Measurements from ENCODE around the gene DAND5. TPM values are rescaled to one million over a fixed set of nuclear protein-coding genes. Genes with fewer than 3 reads are reported as not detected.

DAND5 gene
- total and polyA plus RNA-seq, 10 of the 15 experiments (the other 5 are each of a cell fraction or from before 2014, with no cell fraction given), result 0.06 to 0.15 (median 0.12) TPM; not detected in 5

DNA sequence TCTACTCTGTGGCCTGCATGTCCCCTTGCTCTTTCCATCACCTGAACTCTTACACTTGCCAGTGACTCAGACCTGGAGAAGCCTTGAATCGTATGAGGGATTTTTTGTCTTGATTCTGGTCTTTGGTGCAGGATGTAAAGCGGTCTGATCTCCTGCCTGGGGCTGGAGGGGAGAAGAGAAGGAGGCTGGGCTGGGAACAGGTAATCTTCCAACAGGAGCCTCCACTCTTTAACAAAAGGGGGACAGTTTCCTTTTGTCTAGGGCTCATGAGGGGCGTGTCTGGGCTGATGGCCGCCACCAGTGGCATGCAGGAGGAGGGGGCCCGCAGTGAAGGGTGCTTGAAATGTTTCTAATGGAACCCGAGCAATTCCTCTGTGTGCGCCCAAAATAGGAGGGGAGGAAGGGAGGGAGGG, 50.6 kb downstream of the DAND5 start:
- CTCF ChIA-PET, result no interaction called here
- no peak for FAIRE-seq

DNA sequence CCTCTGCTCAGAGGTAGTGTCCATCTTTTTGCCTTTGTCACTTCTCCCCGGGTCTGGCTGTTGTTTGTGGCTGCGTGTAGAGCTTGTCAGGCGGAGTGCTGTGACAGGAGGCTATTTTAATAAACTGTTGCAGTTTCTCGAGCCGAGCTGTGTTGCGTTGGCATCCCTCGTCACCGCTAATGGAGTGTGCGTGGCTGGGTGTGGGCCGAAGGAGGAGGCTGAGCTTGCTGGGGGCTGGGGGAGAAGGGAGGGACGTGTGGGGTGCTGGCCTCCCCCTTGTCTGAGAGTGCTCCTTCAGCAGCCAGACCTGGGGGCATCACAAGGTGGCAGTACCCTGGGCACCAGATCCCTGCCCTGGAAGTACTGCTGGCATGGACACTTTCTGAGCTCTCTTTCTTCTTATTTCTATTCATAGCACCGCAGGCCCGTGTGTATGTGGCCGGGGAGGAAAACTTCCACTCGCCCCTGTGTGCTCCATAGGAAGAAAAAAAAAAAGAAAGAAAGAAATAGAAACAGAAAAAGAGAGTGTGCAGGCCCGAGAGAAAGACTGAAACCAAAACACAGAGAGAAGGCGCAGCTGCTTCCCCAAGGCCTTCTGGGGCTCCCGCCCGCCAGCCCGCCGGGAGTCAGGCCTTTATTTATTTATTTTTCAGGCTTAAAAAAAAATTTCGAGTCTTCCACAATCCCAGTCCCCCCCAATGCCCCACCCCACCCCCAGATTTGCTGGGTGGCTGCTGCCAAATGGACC, 52.9 kb downstream of the DAND5 start:
- Histone ChIP-seq H3K4me2 (ENCODE audit: control insufficient read depth, insufficient read depth) (peak overlapping the region; percentile 44), H3K4me1 (ENCODE audit: control insufficient read depth, insufficient read depth, low read length) (peaks cover 16% of the 10 kb centered on the region), H3K36me3 (ENCODE audit: control insufficient read depth in 2 of 2, insufficient read depth in 2 of 2, low read length in 1 of 2) (no peaks in the 10 kb centered on the region), H3K79me2 (ENCODE audit: control insufficient read depth, insufficient read depth, low read length) (no peaks in the 10 kb centered on the region), H3K4me3 (peak overlapping the region; percentile 61), H4K20me1 (ENCODE audit: control insufficient read depth, insufficient read depth) (no peaks in the 10 kb centered on the region), H3K9ac (ENCODE audit: control insufficient read depth, insufficient read depth, low read length) (peak overlapping the region; percentile 22; the same call in 1 of the 2 replicates), H2AFZ (ENCODE audit: control insufficient read depth, low read depth, low read length) (peak overlapping the region; percentile 73), H3K9me3 (replicated peaks; ENCODE audit: control insufficient read depth, insufficient read depth, low read length) (no peaks in the 10 kb centered on the region), H3K27ac (ENCODE audit: control insufficient read depth, insufficient read depth) (no peak overlapping the region), H3K27me3 (replicated peaks in 1 of 2; ENCODE audit: control insufficient read depth in 2 of 2, insufficient read depth in 2 of 2, low read length in 1 of 2) (peaks cover 9 to 19% of the 10 kb centered on the region in 2 experiments)
- no peak for DNase-seq (ENCODE audit: low read depth, low spot score)
- peak; percentile 88 for FAIRE-seq
- in situ Hi-C loops (cut with MboI), result no loop called here
- ATAC-seq, result peak; percentile 77
- SMC1A ChIA-PET (ENCODE audit: uncharacterized antibody, unreplicated experiment), result interaction anchor here (1.0 to 1.3 kb wide), 2 partner anchors 9 to 10 kb away, joined by 4 to 5 read pairs; no protein-coding TSS in a partner anchor
- intact Hi-C loops (cut with micrococcal nuclease; ENCODE audit: unreplicated experiment), result no loop called here
- RAD21 ChIA-PET (ENCODE audit: unreplicated experiment), result interaction anchor here (1.2 to 1.8 kb wide), 3 partner anchors 9 to 57 kb away, joined by 3 to 6 read pairs (median 3); no protein-coding TSS in a partner anchor
- CTCF ChIA-PET, result interaction anchor here (1.0 to 2.3 kb wide), 5 partner anchors 8 to 72 kb away, joined by 3 to 13 read pairs (median 12); no protein-coding TSS in a partner anchor
- POLR2A ChIA-PET, result no interaction called here
- no TSS peak for BruUV-seq (replicated peaks)
- TF ChIP-seq NFIC (IDR thresholded peaks at IDR 0.05; ENCODE audit: low read depth, low read length) (no peak), ASH2L (IDR thresholded peaks at IDR 0.05; ENCODE audit: borderline replicate concordance, low read depth) (no peak), FOXK2 (IDR thresholded peaks at IDR 0.05) (no peak), MTA2 (IDR thresholded peaks at IDR 0.05; ENCODE audit: low read depth) (no peak), ZNF384 (IDR thresholded peaks at IDR 0.05; ENCODE audit: borderline replicate concordance, low read depth, low read length) (peak; percentile 63), TCF3 (IDR thresholded peaks at IDR 0.05; ENCODE audit: borderline replicate concordance, insufficient read depth, low read depth, low read length) (peak; percentile 34; the same call in 1 of the 2 replicates), NR2C1 (IDR thresholded peaks at IDR 0.05) (no peak), TCF12 (IDR thresholded peaks at IDR 0.05; ENCODE audit: low read depth, low read length) (peak; percentile 46; the same call in 1 of the 2 replicates)
- TF ChIP-seq, protein P1, sequence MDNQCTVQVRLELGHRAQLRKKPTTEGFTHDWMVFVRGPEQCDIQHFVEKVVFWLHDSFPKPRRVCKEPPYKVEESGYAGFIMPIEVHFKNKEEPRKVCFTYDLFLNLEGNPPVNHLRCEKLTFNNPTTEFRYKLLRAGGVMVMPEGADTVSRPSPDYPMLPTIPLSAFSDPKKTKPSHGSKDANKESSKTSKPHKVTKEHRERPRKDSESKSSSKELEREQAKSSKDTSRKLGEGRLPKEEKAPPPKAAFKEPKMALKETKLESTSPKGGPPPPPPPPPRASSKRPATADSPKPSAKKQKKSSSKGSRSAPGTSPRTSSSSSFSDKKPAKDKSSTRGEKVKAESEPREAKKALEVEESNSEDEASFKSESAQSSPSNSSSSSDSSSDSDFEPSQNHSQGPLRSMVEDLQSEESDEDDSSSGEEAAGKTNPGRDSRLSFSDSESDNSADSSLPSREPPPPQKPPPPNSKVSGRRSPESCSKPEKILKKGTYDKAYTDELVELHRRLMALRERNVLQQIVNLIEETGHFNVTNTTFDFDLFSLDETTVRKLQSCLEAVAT (IDR thresholded peaks at IDR 0.05), result 0 out of 2 replicates have a peak, but pooled peaks have one; percentile 15
- WGBS (ENCODE audit: insufficient coverage, insufficient replicate concordance, low lambda C conversion rate, missing lambda C conversion rate), result 39% methylated on average over 22 of the region's 22 CpGs

More for the DNA sequence above, 50.6 kb downstream of the DAND5 start:
- Histone ChIP-seq H3K4me3 (no peak overlapping the region), H3K4me2 (ENCODE audit: control insufficient read depth, insufficient read depth) (no peak overlapping the region), H3K9me3 (replicated peaks; ENCODE audit: control insufficient read depth, insufficient read depth, low read length) (no peaks in the 10 kb centered on the region), H2AFZ (ENCODE audit: control insufficient read depth, low read depth, low read length) (no peak overlapping the region), H3K27ac (ENCODE audit: control insufficient read depth, insufficient read depth) (no peak overlapping the region), H3K79me2 (ENCODE audit: control insufficient read depth, insufficient read depth, low read length) (no peaks in the 10 kb centered on the region), H3K9ac (ENCODE audit: control insufficient read depth, insufficient read depth, low read length) (no peak overlapping the region), H3K27me3 (replicated peaks in 1 of 2; ENCODE audit: control insufficient read depth in 2 of 2, insufficient read depth in 2 of 2, low read length in 1 of 2) (peaks cover 11 to 12% of the 10 kb centered on the region in 2 experiments), H3K36me3 (ENCODE audit: control insufficient read depth in 2 of 2, insufficient read depth in 2 of 2, low read length in 1 of 2) (no peaks in the 10 kb centered on the region), H3K4me1 (ENCODE audit: control insufficient read depth, insufficient read depth, low read length) (peaks cover 16% of the 10 kb centered on the region), H4K20me1 (ENCODE audit: control insufficient read depth, insufficient read depth) (no peaks in the 10 kb centered on the region)
- RAD21 ChIA-PET (ENCODE audit: unreplicated experiment), result no interaction called here
- TF ChIP-seq SMARCA5 (IDR thresholded peaks at IDR 0.05) (no peak), SIX5 (IDR thresholded peaks at IDR 0.05; ENCODE audit: low read depth, low read length, severe bottlenecking) (no peak), KDM1A (IDR thresholded peaks at IDR 0.05; ENCODE audit: borderline replicate concordance) (no peak), YY1 (IDR thresholded peaks at IDR 0.05; ENCODE audit: low read depth, low read length) (no peak), SUPT20H (IDR thresholded peaks at IDR 0.05; ENCODE audit: borderline replicate concordance, control insufficient read depth, low read depth, low read length) (no peak)
- no peak for ATAC-seq
- in situ Hi-C loops (cut with MboI) (no loop called here), intact Hi-C loops (cut with micrococcal nuclease; ENCODE audit: unreplicated experiment) (no loop called here)
- POLR2A ChIA-PET, result no interaction called here
- WGBS (ENCODE audit: insufficient coverage, insufficient replicate concordance, low lambda C conversion rate, missing lambda C conversion rate), result 66% methylated on average over 7 of the region's 7 CpGs
- BruUV-seq (replicated peaks), result no TSS peak
- DNase-seq (ENCODE audit: low read depth, low spot score), result no peak
- SMC1A ChIA-PET (ENCODE audit: uncharacterized antibody, unreplicated experiment), result no interaction called here

Measured in GM12878 (cell line).